ENCODE data around the gene ONECUT3.
A peak's percentile ranks its signal among the peaks of the same experiment; 100 is the strongest.

ONECUT3 gene

GRCh38 chr19:1736927-1737326 lies 16.4 kb upstream of the ONECUT3 start:
- Histone ChIP-seq H3K9me3 (ENCODE audit: control insufficient read depth, low read length) (no peaks in the 10 kb centered on the region), H3K27ac (ENCODE audit: insufficient read depth, low read depth, low read length, poor library complexity, severe bottlenecking) (no peak overlapping the region), H3K36me3 (ENCODE audit: control insufficient read depth, insufficient read depth, low read length) (no peaks in the 10 kb centered on the region), H3K4me1 (ENCODE audit: control insufficient read depth, insufficient read depth, low read length) (peaks cover 5% of the 10 kb centered on the region), H3K27me3 (ENCODE audit: control insufficient read depth, insufficient read depth, low read length, poor library complexity, severe bottlenecking) (peaks cover 48% of the 10 kb centered on the region), H3K4me3 (ENCODE audit: insufficient read depth, low read depth, low read length) (no peak overlapping the region)
- 68 to 73% methylated on average over 22 of the region's 22 CpGs for WGBS, 2 experiments

DNA sequence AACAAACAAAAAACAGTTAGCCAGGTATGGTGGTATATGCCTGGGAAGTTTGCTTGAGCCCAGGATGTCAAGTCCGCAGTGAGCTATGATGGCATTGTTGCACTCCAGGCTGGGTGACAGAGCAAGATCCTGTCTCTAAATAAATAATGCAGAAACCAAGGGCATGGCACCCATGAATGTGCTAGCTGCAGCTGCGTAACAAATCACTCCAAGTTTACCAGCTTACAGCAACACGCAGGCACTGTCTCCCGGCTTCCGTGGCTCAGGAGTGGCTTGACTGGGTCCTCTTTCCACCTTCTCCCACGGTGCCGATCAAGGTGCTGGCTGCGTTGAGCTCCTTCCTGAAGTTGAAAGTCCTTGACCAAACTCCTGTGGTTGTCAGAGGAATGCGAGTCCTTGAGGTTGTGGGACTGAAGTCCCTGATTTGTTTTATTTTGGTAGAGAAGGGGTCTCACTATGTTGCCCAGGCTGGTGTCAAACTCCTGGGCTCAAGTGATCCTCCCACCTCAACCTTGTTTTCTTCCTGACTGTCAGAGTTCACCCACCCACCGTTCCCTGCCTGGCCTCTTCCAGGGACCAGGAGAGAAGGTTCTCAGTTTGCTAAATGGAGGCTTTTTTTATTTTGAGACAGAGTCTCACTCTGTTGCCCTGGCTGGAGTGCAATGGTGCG lies 13.2 kb upstream of the ONECUT3 start:
- H3K27ac ChIP-seq (ENCODE audit: insufficient read depth, low read depth, low read length, poor library complexity, severe bottlenecking), result no peak overlapping the region
- H3K9me3 ChIP-seq (ENCODE audit: control insufficient read depth, low read length), result no peaks in the 10 kb centered on the region
- H3K27me3 ChIP-seq (ENCODE audit: control insufficient read depth, insufficient read depth, low read length, poor library complexity, severe bottlenecking), result peaks cover 33% of the 10 kb centered on the region
- no peak overlapping the region for H3K4me3 ChIP-seq (ENCODE audit: insufficient read depth, low read depth, low read length)
- no peaks in the 10 kb centered on the region for H3K36me3 ChIP-seq (ENCODE audit: control insufficient read depth, insufficient read depth, low read length)
- 90 to 93% methylated on average over 11 of the region's 11 CpGs for WGBS, 2 experiments
- peaks cover 11% of the 10 kb centered on the region for H3K4me1 ChIP-seq (ENCODE audit: control insufficient read depth, insufficient read depth, low read length)

DNA sequence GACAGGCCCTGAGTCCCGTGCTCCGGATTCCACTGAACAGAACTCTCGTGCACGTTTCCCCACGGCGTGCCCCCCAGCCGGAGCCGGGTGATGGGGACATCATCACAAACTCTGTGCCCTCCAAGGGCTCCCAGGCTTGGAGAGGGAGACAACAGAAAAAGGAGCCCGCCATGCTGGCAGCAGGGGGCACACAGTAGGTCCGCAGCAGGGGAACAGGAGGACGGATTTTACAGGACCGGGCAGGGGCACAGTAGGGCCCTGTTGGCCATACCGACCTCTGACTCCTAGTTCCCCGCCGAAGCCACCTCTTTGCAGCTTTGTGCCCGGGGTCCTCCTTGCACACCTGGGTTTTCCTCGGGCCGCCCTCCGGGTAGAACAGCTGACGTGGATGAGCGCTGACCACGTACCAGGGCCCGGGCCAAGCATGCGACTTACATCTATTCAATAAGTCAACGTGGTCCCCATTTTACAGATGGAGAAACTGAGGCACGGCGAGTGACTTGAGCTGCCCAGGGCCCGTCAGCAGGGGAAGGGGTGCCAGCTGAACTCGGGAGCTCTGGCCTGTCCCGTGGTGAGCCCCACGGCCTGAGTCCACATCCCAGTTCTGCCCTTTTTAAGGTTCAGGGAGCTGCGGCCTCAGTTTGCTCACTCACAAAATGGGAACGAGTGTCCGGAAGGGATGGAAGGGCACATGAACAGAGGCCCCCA lies 10.2 kb upstream of the ONECUT3 start:
- 87 to 89% methylated on average over 34 of the region's 34 CpGs for WGBS, 2 experiments
- H3K27ac ChIP-seq (ENCODE audit: insufficient read depth, low read depth, low read length, poor library complexity, severe bottlenecking), result no peak overlapping the region
- no peak overlapping the region for H3K4me3 ChIP-seq (ENCODE audit: insufficient read depth, low read depth, low read length)
- H3K9me3 ChIP-seq (ENCODE audit: control insufficient read depth, low read length), result no peaks in the 10 kb centered on the region
- peaks cover 48% of the 10 kb centered on the region for H3K27me3 ChIP-seq (ENCODE audit: control insufficient read depth, insufficient read depth, low read length, poor library complexity, severe bottlenecking)
- no peaks in the 10 kb centered on the region for H3K36me3 ChIP-seq (ENCODE audit: control insufficient read depth, insufficient read depth, low read length)
- peaks cover 15% of the 10 kb centered on the region for H3K4me1 ChIP-seq (ENCODE audit: control insufficient read depth, insufficient read depth, low read length)

- WGBS, 2 experiments, result 70 to 76% methylated on average over 7 to 9 of the region's 10 CpGs
- Histone ChIP-seq H3K27me3 (ENCODE audit: control insufficient read depth, insufficient read depth, low read length, poor library complexity, severe bottlenecking) (peaks cover 53% of the 10 kb centered on the region), H3K27ac (ENCODE audit: insufficient read depth, low read depth, low read length, poor library complexity, severe bottlenecking) (no peak overlapping the region), H3K9me3 (ENCODE audit: control insufficient read depth, low read length) (no peaks in the 10 kb centered on the region), H3K4me3 (ENCODE audit: insufficient read depth, low read depth, low read length) (no peak overlapping the region), H3K36me3 (ENCODE audit: control insufficient read depth, insufficient read depth, low read length) (no peaks in the 10 kb centered on the region), H3K4me1 (ENCODE audit: control insufficient read depth, insufficient read depth, low read length) (peaks cover 19% of the 10 kb centered on the region)
These were observed 9.1 kb upstream of the ONECUT3 start for GRCh38 chr19:1744133-1744665.

GRCh38 chr19:1744822-1745563 lies 8.3 kb upstream of the ONECUT3 start:
- H3K4me1 ChIP-seq (ENCODE audit: control insufficient read depth, insufficient read depth, low read length), result peaks cover 19% of the 10 kb centered on the region
- H3K9me3 ChIP-seq (ENCODE audit: control insufficient read depth, low read length), result no peaks in the 10 kb centered on the region
- H3K36me3 ChIP-seq (ENCODE audit: control insufficient read depth, insufficient read depth, low read length), result no peaks in the 10 kb centered on the region
- peak overlapping the region; percentile 13 for H3K4me3 ChIP-seq (ENCODE audit: insufficient read depth, low read depth, low read length)
- H3K27ac ChIP-seq (ENCODE audit: insufficient read depth, low read depth, low read length, poor library complexity, severe bottlenecking), result no peak overlapping the region
- peaks cover 60% of the 10 kb centered on the region for H3K27me3 ChIP-seq (ENCODE audit: control insufficient read depth, insufficient read depth, low read length, poor library complexity, severe bottlenecking)
- WGBS, 2 experiments, result 8 to 13% methylated on average over 17 to 19 of the region's 19 CpGs

GRCh38 chr19:1745589-1746031 lies 7.7 kb upstream of the ONECUT3 start:
- WGBS, 2 experiments, result 1% methylated on average over 14 of the region's 14 CpGs
- Histone ChIP-seq H3K4me1 (ENCODE audit: control insufficient read depth, insufficient read depth, low read length) (peaks cover 19% of the 10 kb centered on the region), H3K9me3 (ENCODE audit: control insufficient read depth, low read length) (no peaks in the 10 kb centered on the region), H3K27ac (ENCODE audit: insufficient read depth, low read depth, low read length, poor library complexity, severe bottlenecking) (no peak overlapping the region), H3K27me3 (ENCODE audit: control insufficient read depth, insufficient read depth, low read length, poor library complexity, severe bottlenecking) (peaks cover 66% of the 10 kb centered on the region), H3K36me3 (ENCODE audit: control insufficient read depth, insufficient read depth, low read length) (no peaks in the 10 kb centered on the region), H3K4me3 (ENCODE audit: insufficient read depth, low read depth, low read length) (peak overlapping the region; percentile 13)

GRCh38 chr19:1746401-1747284 lies 6.7 kb upstream of the ONECUT3 start:
- WGBS, 2 experiments, result 3 to 4% methylated on average over 30 to 31 of the region's 31 CpGs
- no peak overlapping the region for H3K27ac ChIP-seq (ENCODE audit: insufficient read depth, low read depth, low read length, poor library complexity, severe bottlenecking)

DNA sequence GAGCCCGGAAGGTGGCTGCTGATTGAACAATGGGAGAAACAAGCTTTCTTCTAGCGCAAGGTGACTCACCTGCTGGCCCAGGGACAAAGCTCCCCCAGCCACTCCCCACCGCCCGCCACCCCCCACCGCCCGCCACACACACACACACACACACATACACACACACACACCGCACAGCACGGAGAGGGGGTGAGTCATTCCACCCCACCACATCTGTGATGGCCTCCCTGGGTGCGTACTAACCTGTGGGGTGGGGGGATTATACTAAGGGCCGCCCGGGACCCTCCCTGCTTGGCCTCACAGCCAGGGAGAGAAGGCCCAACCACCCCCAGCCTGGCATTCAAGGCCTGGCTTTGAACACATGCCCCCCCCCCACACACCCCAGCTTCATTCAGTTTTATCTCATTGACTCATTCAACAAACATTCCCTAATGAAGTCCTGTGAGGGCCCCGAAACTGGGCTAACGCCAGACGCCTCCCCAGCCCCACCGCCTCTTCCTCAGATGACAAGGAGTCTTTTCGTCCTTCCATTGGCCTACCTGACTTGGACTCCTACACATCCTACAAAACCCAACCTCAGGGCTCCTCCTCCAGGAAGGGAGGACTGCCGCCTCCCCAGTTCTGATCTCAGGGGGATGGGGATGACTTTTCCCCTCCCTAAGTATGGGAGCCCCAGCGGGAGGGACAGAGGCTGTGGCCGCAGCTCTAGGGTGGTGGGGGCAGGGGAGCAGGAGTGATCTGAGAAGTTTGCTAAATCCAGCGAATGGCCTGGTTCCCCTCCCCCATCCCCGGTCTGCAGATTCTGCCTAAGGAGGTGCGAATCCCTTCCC lies 5.8 kb upstream of the ONECUT3 start:
- Histone ChIP-seq H3K36me3 (ENCODE audit: control insufficient read depth, insufficient read depth, low read length) (no peaks in the 10 kb centered on the region), H3K4me1 (ENCODE audit: control insufficient read depth, insufficient read depth, low read length) (peaks cover 19% of the 10 kb centered on the region), H3K27ac (ENCODE audit: insufficient read depth, low read depth, low read length, poor library complexity, severe bottlenecking) (no peak overlapping the region), H3K4me3 (ENCODE audit: insufficient read depth, low read depth, low read length) (no peak overlapping the region), H3K9me3 (ENCODE audit: control insufficient read depth, low read length) (no peaks in the 10 kb centered on the region), H3K27me3 (ENCODE audit: control insufficient read depth, insufficient read depth, low read length, poor library complexity, severe bottlenecking) (peaks cover 85% of the 10 kb centered on the region)
- WGBS, 2 experiments, result 2 to 3% methylated on average over 14 to 17 of the region's 22 CpGs

More at GRCh38 chr19:1746401-1747284, 6.7 kb upstream of the ONECUT3 start:
- Histone ChIP-seq H3K4me1 (ENCODE audit: control insufficient read depth, insufficient read depth, low read length) (peaks cover 19% of the 10 kb centered on the region), H3K4me3 (ENCODE audit: insufficient read depth, low read depth, low read length) (no peak overlapping the region), H3K36me3 (ENCODE audit: control insufficient read depth, insufficient read depth, low read length) (no peaks in the 10 kb centered on the region), H3K27me3 (ENCODE audit: control insufficient read depth, insufficient read depth, low read length, poor library complexity, severe bottlenecking) (peaks cover 76% of the 10 kb centered on the region), H3K9me3 (ENCODE audit: control insufficient read depth, low read length) (no peaks in the 10 kb centered on the region)

Measured in ectodermal cell (in vitro differentiated cells).